Measurements from ENCODE around the gene ZNF224. TPM values are rescaled to one million over a fixed set of nuclear protein-coding genes. Genes with fewer than 3 reads are reported as not detected.

The ZNF224 gene
- total RNA-seq, result 21.4 and 27.6 TPM in 2 replicates

GRCh38 chr19:44093931-44094765 lies at the start of gene ZNF224:
TSS of gene ZNF224 (plus strand) at chr19:44094361. CDS start at chr19:44097874, 3,513 bp downstream.
- peak; percentile 86 to 94 for DNase-seq (ENCODE audit: low read depth in 2 of 2)

GRCh38 chr19:44050740-44051649 lies 43.2 kb upstream of the ZNF224 start:
- DNase-seq (ENCODE audit: low read depth in 2 of 2), result peak in 1 of 2 donors; percentile 16

- DNase-seq (ENCODE audit: low read depth in 2 of 2), result peak; percentile 85 to 93
These were observed 42.3 kb upstream of the ZNF224 start, which contains the start of gene ZNF223 for GRCh38 chr19:44051650-44052402. TSS of gene ZNF223 (plus strand) at chr19:44052036. CDS start at chr19:44055177, 3,141 bp downstream.

- no peak for DNase-seq (ENCODE audit: low read depth in 2 of 2)
These were observed 38.3 kb upstream of the ZNF224 start for GRCh38 chr19:44055870-44056269.

DNA sequence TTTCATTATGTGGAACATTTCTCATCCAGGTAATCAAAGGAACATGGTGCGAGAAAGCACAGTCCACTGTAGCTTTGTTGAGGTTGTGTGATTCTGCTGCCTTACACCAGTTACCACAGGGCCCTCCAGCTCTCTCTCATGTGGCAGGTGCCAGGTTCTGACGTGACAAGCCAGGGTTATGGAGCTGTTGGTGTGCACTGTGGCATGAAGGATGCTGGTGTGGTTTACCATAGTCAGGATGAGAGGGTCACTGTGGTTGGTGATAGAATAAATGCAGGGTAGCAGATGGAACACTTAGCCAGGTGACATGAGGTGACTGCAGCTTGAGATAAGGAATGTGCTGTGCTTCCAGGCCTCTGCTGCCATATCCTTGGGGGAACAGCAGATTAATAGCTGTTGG lies 34.9 kb upstream of the ZNF224 start:
- DNase-seq (ENCODE audit: low read depth in 2 of 2), result no peak

DNA sequence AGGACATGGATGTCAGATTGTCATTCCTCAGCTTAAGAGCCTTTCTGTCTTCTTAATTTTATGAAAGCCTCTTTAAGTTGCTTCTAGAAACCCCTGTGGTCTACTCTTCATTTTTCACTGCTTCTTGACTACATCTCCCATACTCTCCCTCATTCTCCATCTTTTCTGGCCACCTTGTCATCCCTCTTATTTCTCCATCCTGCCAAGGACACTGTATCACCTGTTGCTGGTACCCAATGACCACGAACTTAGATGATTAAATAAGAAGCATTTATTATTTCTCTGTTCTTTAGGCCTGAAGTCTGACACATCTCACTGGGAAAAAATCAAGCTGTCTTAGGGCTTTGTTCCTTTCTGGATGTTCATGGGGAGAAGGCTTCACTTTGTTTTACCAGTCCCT lies 33.1 kb upstream of the ZNF224 start:
- no peak for DNase-seq (ENCODE audit: low read depth in 2 of 2)

GRCh38 chr19:44066305-44066704 lies 27.9 kb upstream of the ZNF224 start:
- DNase-seq (ENCODE audit: low read depth in 2 of 2), result no peak

- no peak for DNase-seq (ENCODE audit: low read depth in 2 of 2)
These were observed 24.7 kb upstream of the ZNF224 start for GRCh38 chr19:44069415-44069814.

- DNase-seq (ENCODE audit: low read depth in 2 of 2), result peak; percentile 59 to 91
These were observed 22.2 kb upstream of the ZNF224 start, which contains the start of gene ZNF284 for GRCh38 chr19:44071824-44072542. TSS of gene ZNF284 (plus strand) at chr19:44072159. CDS start at chr19:44076390, 4,231 bp downstream.

DNA sequence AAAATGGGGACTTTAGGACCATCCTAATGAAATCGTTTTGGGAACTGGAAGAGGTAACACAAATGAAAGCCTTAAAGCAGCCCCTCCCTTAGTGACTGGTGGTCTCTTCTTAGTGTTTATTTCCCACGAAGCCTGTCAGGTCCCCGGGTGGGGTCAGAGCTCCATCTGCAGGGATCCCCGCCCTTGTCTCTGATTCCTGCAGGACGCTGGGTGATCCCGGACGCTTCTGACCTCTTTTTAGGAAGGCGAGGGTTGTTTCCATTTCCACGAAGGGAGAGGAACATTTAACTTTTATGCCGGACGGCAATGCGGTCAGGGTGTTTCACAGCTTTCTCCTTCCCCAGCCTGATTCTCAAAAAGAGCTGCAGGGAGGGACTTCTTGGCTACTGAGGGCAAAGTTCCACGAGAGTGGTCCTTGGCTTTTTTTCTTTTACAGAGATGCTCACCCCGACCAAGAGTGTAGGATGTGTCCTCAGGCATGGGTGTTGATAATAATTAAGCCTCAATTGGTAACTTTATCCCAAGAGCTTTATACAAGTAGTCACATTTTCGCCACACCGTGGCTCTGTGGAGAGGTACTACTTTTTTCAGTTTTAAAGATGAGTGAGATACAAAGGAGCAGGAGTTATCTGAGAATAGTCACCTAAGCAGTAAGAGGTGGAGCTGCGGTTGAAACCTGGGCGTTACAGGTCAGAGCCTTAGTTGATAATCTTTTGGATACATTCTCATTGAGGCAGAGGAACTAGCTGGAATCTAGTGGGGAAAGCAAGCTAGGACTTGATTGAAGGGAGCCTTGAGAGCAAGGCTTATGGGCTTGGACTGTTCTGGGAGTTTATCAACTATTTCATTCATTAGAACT lies 21.4 kb upstream of the ZNF224 start:
- DNase-seq (ENCODE audit: low read depth in 2 of 2), result peak in 1 of 2 donors; percentile 5

- DNase-seq (ENCODE audit: low read depth in 2 of 2), result no peak
These were observed 17.8 kb upstream of the ZNF224 start for GRCh38 chr19:44076325-44076724.

DNA sequence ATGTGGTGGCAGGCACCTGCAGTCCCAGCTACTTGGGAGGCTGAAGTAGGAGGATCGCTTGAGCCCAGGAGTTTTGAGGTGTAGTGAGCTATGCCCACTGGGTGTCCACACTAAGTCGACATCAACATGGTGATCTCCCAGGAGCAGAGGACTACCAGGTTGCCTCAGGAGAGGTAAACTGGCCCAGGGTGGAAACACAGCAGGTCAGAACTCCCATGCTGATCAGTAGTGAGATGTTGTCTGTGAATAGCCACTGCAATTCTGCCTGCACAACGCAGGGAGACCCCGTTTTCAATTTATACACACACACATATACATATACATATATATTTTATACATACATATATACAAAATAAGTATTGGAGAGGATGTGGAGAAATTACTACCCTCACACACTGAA lies 2.1 kb upstream of the ZNF224 start:
- no peak for DNase-seq (ENCODE audit: low read depth in 2 of 2)

DNA sequence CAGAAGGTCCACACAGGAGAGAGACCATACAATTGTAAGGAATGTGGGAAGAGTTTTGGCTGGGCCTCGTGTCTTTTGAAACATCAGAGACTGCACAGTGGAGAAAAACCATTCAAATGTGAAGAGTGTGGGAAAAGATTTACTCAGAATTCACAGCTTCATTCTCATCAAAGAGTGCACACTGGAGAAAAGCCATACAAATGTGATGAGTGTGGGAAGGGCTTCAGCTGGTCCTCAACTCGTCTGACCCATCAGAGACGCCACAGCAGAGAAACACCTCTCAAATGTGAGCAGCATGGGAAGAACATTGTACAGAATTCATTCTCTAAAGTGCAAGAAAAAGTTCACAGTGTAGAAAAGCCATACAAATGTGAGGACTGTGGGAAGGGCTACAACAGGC lies 13.6 kb downstream of the ZNF224 start:
- no peak for DNase-seq (ENCODE audit: low read depth in 2 of 2)

GRCh38 chr19:44109458-44109857 lies 15.3 kb downstream of the ZNF224 start:
- DNase-seq (ENCODE audit: low read depth in 2 of 2), result no peak

GRCh38 chr19:44111910-44112463 lies 17.8 kb downstream of the ZNF224 start:
- peak in 1 of 2 donors; percentile 84 for DNase-seq (ENCODE audit: low read depth in 2 of 2)

DNA sequence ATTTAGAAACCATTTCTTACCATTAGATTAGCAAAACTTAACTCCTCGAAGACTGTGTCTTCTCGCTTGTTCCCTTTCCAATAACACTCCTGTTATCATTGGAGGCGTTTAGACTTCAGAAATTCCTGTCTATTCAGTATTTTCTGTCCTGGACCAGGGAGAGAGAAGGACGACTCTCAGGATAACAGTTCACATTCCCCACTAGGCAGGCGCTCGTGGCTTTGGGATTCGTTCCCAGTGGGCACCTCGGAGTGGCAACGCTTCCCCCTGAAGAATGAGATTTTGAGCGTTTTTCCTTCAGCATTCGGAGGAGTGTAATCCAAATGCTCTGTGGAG lies 18.6 kb downstream of the ZNF224 start:
- no peak for DNase-seq (ENCODE audit: low read depth in 2 of 2)

- peak; percentile 97 to 99 for DNase-seq (ENCODE audit: low read depth in 2 of 2)
These were observed 19.1 kb downstream of the ZNF224 start, which contains the start of gene ZNF225 for GRCh38 chr19:44113138-44113783. TSS of gene ZNF225 (plus strand) at chr19:44113399. CDS start at chr19:44115828, 2,429 bp downstream.

DNA sequence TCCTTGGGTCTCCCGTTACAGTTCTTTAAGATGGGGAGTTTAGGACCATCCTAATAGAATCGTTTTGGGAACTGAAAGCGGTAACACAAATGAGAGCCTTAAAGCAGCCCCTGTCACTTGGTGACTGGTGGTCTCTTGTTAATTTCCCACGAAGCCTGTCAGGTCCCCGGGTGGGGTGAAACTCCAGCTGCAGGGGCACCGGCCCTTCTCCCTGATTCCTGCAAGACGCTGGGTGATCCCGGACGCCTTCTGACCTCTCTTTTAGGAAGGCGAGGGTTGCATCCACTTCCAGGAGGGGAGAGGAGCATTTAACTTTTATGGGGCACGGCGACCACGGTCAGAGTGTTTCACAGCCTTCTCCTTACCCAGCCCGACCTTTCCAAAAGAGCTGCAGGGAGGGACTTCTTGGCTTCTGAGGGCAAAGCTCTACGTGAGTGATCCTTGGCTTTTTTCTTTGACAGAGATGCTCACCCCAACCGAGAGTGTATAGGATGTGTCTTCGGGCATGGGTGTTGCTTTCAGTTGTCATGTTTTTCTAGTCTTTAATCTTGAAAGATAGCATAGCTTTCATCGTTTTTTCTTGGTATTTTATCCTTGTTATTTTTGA lies 19.7 kb downstream of the ZNF224 start:
- no peak for DNase-seq (ENCODE audit: low read depth in 2 of 2)

Measured in dermis microvascular lymphatic vessel endothelial cell (primary cell).